GM15510 (cell line): ENCODE measurements around the gene MYH9.

Experiments used
- POLR2A ChIP-seq: IDR thresholded peaks from 3 replicates; pipeline ENCODE4 v1.6.1; 2011; ENCODE audit warnings: borderline replicate concordance; ENCODE audit not compliant: insufficient read length; ENCODE audit errors: extremely low read depth

MYH9 gene

GRCh38 chr22:36352803-36353507 lies 34.8 kb downstream of the MYH9 start:
- TF ChIP-seq POLR2A, result no peak

GRCh38 chr22:36351921-36352802 lies 35.6 kb downstream of the MYH9 start:
- TF ChIP-seq POLR2A, result peak; percentile 2

- peak; percentile 1 for TF ChIP-seq POLR2A
These were observed 36.8 kb downstream of the MYH9 start for GRCh38 chr22:36350751-36351594.

GRCh38 chr22:36349726-36350125 lies 38.0 kb downstream of the MYH9 start:
- TF ChIP-seq POLR2A, result no peak

GRCh38 chr22:36348760-36349159 lies 39.0 kb downstream of the MYH9 start:
- no peak for TF ChIP-seq POLR2A

GRCh38 chr22:36347094-36347493 lies 40.7 kb downstream of the MYH9 start:
- no peak for TF ChIP-seq POLR2A

GRCh38 chr22:36344106-36344827 lies 43.5 kb downstream of the MYH9 start:
- TF ChIP-seq POLR2A, result no peak

GRCh38 chr22:36343720-36344105 lies 44.1 kb downstream of the MYH9 start:
- no peak for TF ChIP-seq POLR2A

GRCh38 chr22:36343070-36343719 lies 44.6 kb downstream of the MYH9 start:
- no peak for TF ChIP-seq POLR2A

- no peak for TF ChIP-seq POLR2A
These were observed 46.1 kb downstream of the MYH9 start for GRCh38 chr22:36341640-36342041.

- TF ChIP-seq POLR2A, result no peak
These were observed 47.1 kb downstream of the MYH9 start for GRCh38 chr22:36340621-36341020.

- TF ChIP-seq POLR2A, result no peak
These were observed 48.3 kb downstream of the MYH9 start for GRCh38 chr22:36339171-36340065.

GRCh38 chr22:36337365-36338130 lies 50.2 kb downstream of the MYH9 start:
- no peak for TF ChIP-seq POLR2A
